Measurements from ENCODE around the gene MED13.

The MED13 gene

DNA sequence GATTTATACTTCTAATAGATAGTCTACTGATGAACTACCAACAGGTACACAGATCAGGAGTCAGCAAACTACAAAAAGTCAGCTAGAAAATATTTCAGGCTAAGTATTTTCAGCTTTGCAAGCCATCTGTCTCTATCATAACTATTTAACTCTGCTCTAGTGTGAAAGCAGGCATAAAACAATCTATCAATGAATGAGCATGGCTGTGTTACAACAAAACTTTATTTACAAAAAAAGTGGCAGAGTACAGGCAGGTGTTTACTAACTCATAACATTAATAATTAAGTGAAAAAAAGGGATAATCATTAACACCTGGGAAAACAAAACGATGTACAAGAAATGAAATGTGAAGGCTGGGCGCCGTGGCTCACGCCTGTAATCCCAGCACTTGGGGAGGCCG lies 15.8 kb downstream of the MED13 start:
- peaks cover 77% of the 10 kb centered on the region for H3K36me3 Mint-ChIP-seq (ENCODE audit: low read depth)
- no peaks in the 10 kb centered on the region for H3K27me3 Mint-ChIP-seq
- no peak overlapping the region for H3K4me3 Mint-ChIP-seq

DNA sequence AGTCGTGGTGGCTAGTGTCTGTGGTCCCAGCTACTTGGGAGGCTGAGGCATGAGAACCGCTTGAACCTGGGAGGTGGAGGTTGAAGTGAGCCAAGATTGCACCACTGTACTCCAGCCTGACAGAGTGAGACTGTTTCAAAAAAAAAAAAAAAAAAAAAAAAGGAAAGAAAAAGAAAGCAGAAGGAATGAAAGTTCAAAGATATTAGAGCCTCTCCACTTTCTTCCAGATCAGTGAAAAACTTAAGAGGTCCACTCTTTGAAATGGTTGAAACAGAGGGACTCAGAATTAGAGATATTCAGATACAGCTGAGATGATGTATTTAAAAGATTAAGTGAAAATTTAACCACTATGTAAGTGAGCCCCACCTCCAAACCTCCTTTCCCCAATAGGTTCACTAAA lies 16.8 kb downstream of the MED13 start:
- peaks cover 56% of the 10 kb centered on the region for H3K4me1 Mint-ChIP-seq (ENCODE audit: low read depth)
- H3K9me3 Mint-ChIP-seq = no peaks in the 10 kb centered on the region
- peaks cover 80% of the 10 kb centered on the region for H3K36me3 Mint-ChIP-seq (ENCODE audit: low read depth)
- no peak overlapping the region for H3K27ac Mint-ChIP-seq
- no peaks in the 10 kb centered on the region for H3K27me3 Mint-ChIP-seq
- DNase-seq = no peak
- no peak overlapping the region for H3K4me3 Mint-ChIP-seq

More for the DNA sequence above, 15.8 kb downstream of the MED13 start:
- no peak for DNase-seq
- H3K27ac Mint-ChIP-seq = no peak overlapping the region
- peaks cover 56% of the 10 kb centered on the region for H3K4me1 Mint-ChIP-seq (ENCODE audit: low read depth)
- H3K9me3 Mint-ChIP-seq = no peaks in the 10 kb centered on the region

DNA sequence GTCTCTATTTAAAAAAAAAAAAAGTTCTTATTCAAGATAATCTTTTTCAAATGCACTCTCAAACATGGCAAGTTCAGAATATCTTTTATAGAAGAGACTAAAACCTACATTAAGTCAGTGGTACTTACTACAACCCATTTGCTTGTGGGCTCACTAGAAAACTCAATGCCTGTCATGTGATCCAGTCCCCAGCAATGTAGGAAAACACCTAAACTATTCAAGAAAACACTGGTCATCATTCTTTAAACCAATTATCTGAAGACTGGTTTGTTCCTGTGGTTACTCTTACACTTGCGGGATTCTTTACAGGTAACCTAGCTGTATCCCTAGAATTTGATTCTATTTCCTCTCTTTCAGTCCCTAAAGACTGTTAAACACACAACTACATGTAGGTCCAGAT lies 19.6 kb downstream of the MED13 start:
- no peak for DNase-seq
- Mint-ChIP-seq H3K4me1 (ENCODE audit: low read depth) (peaks cover 53% of the 10 kb centered on the region), H3K27me3 (no peaks in the 10 kb centered on the region), H3K36me3 (ENCODE audit: low read depth) (peaks cover 81% of the 10 kb centered on the region), H3K9me3 (no peaks in the 10 kb centered on the region), H3K27ac (no peak overlapping the region), H3K4me3 (no peak overlapping the region)

DNA sequence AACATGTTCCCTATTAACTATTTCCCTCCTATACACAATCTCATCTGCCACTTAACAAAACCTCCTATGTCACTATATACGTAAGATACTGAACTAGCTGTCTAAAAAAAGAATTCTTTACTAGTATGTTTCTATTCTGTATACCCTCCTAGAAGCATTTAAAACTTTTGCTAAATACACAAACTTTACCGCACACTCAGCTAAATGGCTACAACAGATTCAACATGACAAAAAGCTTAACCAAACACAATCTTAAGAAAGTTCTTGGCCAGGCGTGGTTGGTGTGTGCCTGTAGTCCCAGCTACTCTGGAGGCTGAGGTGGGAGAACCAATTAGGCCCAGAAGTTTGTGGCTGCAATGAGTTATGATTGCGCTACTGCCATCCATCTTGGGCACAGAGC lies 20.0 kb downstream of the MED13 start:
- DNase-seq = no peak
- no peaks in the 10 kb centered on the region for H3K27me3 Mint-ChIP-seq
- H3K36me3 Mint-ChIP-seq (ENCODE audit: low read depth) = peaks cover 81% of the 10 kb centered on the region
- H3K9me3 Mint-ChIP-seq = no peaks in the 10 kb centered on the region
- no peak overlapping the region for H3K27ac Mint-ChIP-seq
- no peak overlapping the region for H3K4me3 Mint-ChIP-seq
- peaks cover 55% of the 10 kb centered on the region for H3K4me1 Mint-ChIP-seq (ENCODE audit: low read depth)

DNA sequence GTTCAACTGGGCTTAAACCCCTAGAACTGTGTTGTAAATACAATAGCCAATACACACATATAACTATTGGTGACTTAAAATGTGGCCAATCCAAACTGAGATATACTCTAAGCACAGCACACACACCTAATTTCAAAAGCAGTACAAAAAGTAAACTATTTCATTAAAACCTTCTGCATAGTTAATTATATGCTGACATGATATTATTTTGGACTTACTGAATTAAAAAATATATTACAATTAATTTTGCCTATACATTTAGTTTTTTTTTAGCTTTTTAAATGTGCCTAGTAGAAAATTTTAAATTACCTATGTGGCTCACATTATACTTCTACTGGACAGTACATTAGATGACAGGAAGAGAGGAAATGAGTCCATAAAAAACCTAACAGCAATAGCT lies 21.5 kb downstream of the MED13 start:
- no peak overlapping the region for H3K27ac Mint-ChIP-seq

DNA sequence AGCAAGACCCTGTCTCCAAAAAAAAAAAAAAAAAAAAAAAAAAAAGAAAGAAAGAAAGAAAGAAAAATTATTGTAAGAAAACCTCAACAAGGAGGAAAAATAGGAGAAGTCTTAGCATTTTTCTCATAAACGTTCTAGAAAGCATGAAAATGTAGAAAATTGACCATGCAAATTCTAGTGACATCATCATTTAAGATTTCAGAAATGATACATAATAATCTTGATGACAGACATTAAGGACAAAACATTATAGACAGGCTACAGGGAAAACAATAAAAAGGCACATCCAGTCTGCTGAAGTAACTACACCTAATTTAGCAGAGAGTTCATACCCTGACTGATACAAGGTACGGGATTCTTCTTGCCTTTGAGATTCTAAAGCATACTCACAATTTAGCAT lies 21.9 kb downstream of the MED13 start:
- H3K36me3 Mint-ChIP-seq (ENCODE audit: low read depth) = peaks cover 78% of the 10 kb centered on the region
- H3K27ac Mint-ChIP-seq = peak overlapping the region; percentile 22
- no peak for DNase-seq
- H3K27me3 Mint-ChIP-seq = no peaks in the 10 kb centered on the region
- peaks cover 52% of the 10 kb centered on the region for H3K4me1 Mint-ChIP-seq (ENCODE audit: low read depth)
- no peak overlapping the region for H3K4me3 Mint-ChIP-seq
- no peaks in the 10 kb centered on the region for H3K9me3 Mint-ChIP-seq

More for the DNA sequence above, 21.5 kb downstream of the MED13 start:
- no peaks in the 10 kb centered on the region for H3K9me3 Mint-ChIP-seq
- peaks cover 53% of the 10 kb centered on the region for H3K4me1 Mint-ChIP-seq (ENCODE audit: low read depth)
- DNase-seq = no peak
- no peak overlapping the region for H3K4me3 Mint-ChIP-seq
- no peaks in the 10 kb centered on the region for H3K27me3 Mint-ChIP-seq
- H3K36me3 Mint-ChIP-seq (ENCODE audit: low read depth) = peaks cover 82% of the 10 kb centered on the region

DNA sequence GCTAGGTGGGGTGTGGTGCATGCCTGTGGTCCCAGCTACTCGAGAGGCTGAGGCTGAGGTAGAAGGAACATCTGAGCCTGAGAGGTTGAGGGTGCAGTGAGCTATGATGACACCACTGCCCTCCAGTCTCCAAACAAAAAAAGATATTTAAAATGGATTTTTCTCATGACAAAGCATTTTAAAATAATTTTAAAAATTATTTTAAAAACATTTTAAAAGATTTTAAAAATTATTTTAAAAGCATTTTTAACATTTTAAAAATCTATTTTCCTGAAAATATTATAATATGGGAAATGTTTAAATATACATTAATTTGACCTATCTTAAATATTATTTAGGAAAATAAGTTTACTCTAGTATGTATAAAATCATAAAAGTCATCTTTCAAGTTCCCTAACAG lies 26.8 kb downstream of the MED13 start:
- Mint-ChIP-seq H3K9me3 (no peaks in the 10 kb centered on the region), H3K4me3 (no peak overlapping the region), H3K36me3 (ENCODE audit: low read depth) (peaks cover 74% of the 10 kb centered on the region), H3K27me3 (no peaks in the 10 kb centered on the region), H3K27ac (no peak overlapping the region), H3K4me1 (ENCODE audit: low read depth) (peaks cover 44% of the 10 kb centered on the region)
- no peak for DNase-seq

DNA sequence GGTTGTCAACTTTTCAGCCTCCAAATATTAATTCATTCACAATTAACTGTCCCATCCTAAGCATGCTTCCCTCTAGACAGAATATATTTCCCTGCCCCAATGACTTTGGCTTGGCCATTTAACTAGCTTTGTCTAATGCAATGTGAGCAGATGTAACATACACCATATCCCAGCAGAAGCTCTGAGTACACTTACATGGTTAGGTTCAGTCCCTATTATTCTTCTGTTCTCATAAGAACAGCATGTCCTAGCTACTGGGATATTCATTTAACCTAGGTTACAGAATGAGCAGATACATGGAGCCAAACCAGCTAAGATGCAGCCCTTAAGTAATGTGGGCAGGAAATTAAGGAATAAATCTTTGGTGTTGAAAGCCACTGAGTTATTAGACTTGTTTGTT lies 31.8 kb downstream of the MED13 start:
- peaks cover 20% of the 10 kb centered on the region for H3K4me1 Mint-ChIP-seq (ENCODE audit: low read depth)
- no peaks in the 10 kb centered on the region for H3K9me3 Mint-ChIP-seq
- H3K4me3 Mint-ChIP-seq = no peak overlapping the region
- H3K36me3 Mint-ChIP-seq (ENCODE audit: low read depth) = peaks cover 76% of the 10 kb centered on the region
- H3K27ac Mint-ChIP-seq = no peak overlapping the region
- no peak for DNase-seq
- no peaks in the 10 kb centered on the region for H3K27me3 Mint-ChIP-seq

DNA sequence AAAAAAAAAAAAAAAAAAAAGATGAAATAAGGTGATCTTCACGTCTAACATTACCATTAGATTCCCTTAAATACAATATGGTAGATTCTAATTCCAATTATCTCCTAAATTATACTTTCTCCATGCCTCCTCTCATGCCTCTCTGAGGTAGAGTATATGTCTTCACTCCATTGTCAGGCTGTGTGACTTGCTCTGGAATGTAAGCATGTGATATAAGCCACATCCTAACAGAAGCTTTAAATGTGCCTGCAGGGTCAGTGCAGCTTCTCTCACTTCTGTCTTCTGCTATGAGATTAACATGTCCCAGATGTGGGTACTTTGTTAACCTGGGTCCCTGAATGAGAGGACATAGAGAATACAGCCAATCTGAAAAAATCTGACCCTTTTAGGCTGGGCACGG lies 32.6 kb downstream of the MED13 start:
- peaks cover 27% of the 10 kb centered on the region for H3K4me1 Mint-ChIP-seq (ENCODE audit: low read depth)

DNA sequence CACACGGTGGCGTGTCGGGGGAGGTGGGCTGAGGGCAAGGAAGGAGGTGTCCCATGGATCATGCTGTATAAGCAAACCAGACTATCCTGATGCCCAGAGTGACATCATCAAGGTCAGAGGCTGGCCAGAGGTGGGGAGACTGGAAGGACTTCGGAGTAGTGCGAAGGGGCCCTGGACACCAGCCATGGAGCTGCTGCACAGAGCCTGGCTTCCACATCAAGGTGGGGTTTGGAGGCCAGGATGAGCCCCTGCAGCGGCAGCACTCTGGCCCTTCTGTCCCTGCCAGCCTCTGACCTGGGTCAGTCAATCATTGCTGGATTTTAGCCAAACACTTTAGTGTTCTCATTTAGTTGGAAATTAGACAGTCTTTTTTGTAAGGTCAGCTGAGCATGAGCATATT lies 34.8 kb downstream of the MED13 start:
- no peak overlapping the region for H3K27ac Mint-ChIP-seq
- peaks cover 28% of the 10 kb centered on the region for H3K4me1 Mint-ChIP-seq (ENCODE audit: low read depth)
- no peak for DNase-seq
- H3K27me3 Mint-ChIP-seq = no peaks in the 10 kb centered on the region
- no peak overlapping the region for H3K4me3 Mint-ChIP-seq
- H3K36me3 Mint-ChIP-seq (ENCODE audit: low read depth) = peaks cover 95% of the 10 kb centered on the region
- H3K9me3 Mint-ChIP-seq = no peaks in the 10 kb centered on the region

More for the DNA sequence above, 32.6 kb downstream of the MED13 start:
- no peak overlapping the region for H3K4me3 Mint-ChIP-seq
- no peaks in the 10 kb centered on the region for H3K9me3 Mint-ChIP-seq
- peaks cover 81% of the 10 kb centered on the region for H3K36me3 Mint-ChIP-seq (ENCODE audit: low read depth)
- H3K27me3 Mint-ChIP-seq = no peaks in the 10 kb centered on the region
- H3K27ac Mint-ChIP-seq = no peak overlapping the region
- no peak for DNase-seq

DNA sequence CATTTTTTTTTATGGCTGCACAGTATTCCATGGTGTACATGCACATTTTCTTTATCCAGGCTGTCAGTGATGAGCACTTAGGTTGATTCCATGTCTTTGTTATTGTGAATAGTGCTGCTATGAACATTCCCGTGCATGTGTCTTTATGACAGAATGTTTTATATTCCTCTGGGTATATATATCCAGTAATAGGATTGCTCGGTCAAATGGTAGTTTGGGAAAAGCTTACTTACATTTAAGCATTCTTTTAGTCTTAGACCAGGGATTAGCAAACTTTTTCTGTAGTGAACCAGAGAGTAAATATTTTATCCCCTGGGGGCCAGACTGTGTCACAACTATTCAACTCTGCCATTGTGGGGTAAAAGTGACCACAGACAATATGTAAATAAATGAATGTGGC lies 40.2 kb downstream of the MED13 start:
- H3K27ac Mint-ChIP-seq = no peak overlapping the region
- no peak overlapping the region for H3K4me3 Mint-ChIP-seq
- no peaks in the 10 kb centered on the region for H3K9me3 Mint-ChIP-seq
- H3K4me1 Mint-ChIP-seq (ENCODE audit: low read depth) = peaks cover 17% of the 10 kb centered on the region
- H3K27me3 Mint-ChIP-seq = no peaks in the 10 kb centered on the region
- peaks cover 87% of the 10 kb centered on the region for H3K36me3 Mint-ChIP-seq (ENCODE audit: low read depth)
- DNase-seq = no peak

DNA sequence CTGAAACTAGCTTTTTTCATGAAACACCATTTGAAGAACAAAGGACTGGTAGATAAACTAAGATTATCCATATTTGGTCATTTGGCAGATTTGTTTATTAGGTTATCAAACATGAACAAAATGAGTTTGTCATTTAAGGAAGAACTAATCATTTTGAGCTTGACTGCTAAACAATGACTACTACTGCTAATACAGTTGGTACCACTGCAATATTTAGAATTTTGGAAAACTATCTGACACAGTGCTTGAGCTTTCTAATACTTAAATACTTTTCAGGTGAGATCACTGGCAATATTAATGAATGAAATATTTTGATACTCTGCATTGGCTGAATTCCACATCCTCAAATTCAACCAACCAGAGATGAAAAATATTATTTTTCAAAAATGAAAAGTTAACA lies 47.2 kb downstream of the MED13 start:
- no peak for DNase-seq
- Mint-ChIP-seq H3K4me1 (ENCODE audit: low read depth) (peaks cover 3% of the 10 kb centered on the region), H3K27ac (no peak overlapping the region), H3K36me3 (ENCODE audit: low read depth) (peaks cover 72% of the 10 kb centered on the region), H3K4me3 (no peak overlapping the region), H3K27me3 (no peaks in the 10 kb centered on the region), H3K9me3 (no peaks in the 10 kb centered on the region)

DNA sequence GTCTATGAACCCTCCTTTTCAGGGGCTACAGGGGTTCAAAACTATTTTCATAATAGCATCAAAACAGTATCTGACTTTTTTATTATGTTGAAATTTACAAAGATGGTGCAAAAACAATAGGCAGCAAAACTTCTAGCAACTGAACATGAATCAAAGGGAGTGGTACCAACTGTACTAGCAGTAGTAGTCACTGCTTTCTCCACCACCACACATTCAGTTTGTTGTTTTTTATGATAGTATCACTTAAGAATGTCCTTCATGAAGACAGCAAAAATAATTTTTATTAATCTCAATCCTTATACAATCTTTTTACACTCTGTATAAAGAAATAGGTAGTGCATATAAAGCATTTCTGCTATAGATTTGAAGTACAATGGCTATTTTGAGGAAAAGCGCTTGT lies 47.6 kb downstream of the MED13 start:
- no peak for DNase-seq
- H3K27me3 Mint-ChIP-seq = no peaks in the 10 kb centered on the region
- no peak overlapping the region for H3K27ac Mint-ChIP-seq
- no peak overlapping the region for H3K4me3 Mint-ChIP-seq
- no peaks in the 10 kb centered on the region for H3K9me3 Mint-ChIP-seq
- H3K4me1 Mint-ChIP-seq (ENCODE audit: low read depth) = peaks cover 3% of the 10 kb centered on the region
- H3K36me3 Mint-ChIP-seq (ENCODE audit: low read depth) = peaks cover 72% of the 10 kb centered on the region

DNA sequence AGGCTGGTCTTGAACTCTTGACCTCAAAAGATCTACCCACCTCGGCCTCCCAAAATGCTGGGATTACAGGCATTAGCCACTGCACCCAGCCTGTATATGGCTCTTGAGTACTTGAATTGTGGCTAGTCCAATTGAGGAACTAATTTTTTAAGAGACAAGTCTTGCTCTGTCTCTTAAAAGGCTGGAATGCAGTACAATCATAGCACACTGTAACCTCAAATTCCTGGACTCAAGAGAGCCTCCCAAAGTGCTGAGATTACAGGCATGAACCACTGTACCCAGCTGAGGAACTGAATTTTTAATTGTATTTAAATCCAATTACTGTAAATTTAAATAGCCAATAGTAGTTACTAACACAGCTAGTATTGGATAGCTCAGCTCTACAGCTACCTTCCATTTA lies 50.6 kb downstream of the MED13 start:
- H3K36me3 Mint-ChIP-seq (ENCODE audit: low read depth) = peaks cover 79% of the 10 kb centered on the region
- DNase-seq = no peak
- H3K4me3 Mint-ChIP-seq = no peak overlapping the region
- H3K27ac Mint-ChIP-seq = no peak overlapping the region
- no peaks in the 10 kb centered on the region for H3K9me3 Mint-ChIP-seq
- no peaks in the 10 kb centered on the region for H3K27me3 Mint-ChIP-seq
- H3K4me1 Mint-ChIP-seq (ENCODE audit: low read depth) = peaks cover 11% of the 10 kb centered on the region

DNA sequence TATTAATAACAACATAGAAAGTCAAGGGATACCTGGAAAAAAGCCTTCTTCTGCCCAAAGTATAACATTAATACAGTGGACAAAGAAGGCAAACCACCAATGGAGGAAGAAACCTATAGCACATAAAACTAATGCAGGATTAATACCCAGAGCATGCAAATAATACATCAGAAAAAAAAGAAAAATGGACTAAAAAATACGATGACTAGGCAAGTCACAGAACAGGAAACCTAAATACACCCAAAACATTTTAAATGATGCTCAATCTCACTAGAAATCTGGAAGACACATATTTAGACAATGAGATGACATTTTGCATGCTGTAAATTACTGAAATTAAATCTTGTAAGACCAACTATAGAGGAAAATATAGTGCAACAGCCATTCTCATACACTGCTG lies 55.9 kb downstream of the MED13 start:
- Mint-ChIP-seq H3K27ac (no peak overlapping the region), H3K36me3 (ENCODE audit: low read depth) (peaks cover 89% of the 10 kb centered on the region)
- DNase-seq = no peak

DNA sequence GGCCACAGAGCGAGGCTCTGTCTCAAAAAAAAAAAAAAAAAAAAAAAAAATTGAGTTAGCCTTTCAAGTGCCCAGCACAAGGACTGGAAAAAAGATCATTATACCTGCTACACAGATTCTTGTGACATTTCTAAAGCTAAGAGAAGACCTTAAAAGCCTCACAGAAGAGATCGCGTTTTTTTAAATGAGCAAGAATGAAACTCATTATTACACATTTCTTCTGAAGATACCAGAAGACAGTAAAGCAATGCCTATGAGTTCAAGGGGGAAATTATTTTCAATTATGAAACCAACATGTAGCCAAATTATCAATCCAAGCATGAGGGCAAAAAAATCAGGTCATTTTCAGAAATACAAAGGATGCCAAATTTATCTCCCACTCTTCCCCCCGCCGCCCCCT lies 56.8 kb downstream of the MED13 start:
- Mint-ChIP-seq H3K4me1 (ENCODE audit: low read depth) (peaks cover 40% of the 10 kb centered on the region), H3K9me3 (no peaks in the 10 kb centered on the region), H3K27me3 (no peaks in the 10 kb centered on the region), H3K4me3 (no peak overlapping the region), H3K36me3 (ENCODE audit: low read depth) (peaks cover 88% of the 10 kb centered on the region), H3K27ac (peak overlapping the region; percentile 79)
- DNase-seq = no peak

More for the DNA sequence above, 55.9 kb downstream of the MED13 start:
- Mint-ChIP-seq H3K4me3 (no peak overlapping the region), H3K9me3 (no peaks in the 10 kb centered on the region), H3K4me1 (ENCODE audit: low read depth) (peaks cover 36% of the 10 kb centered on the region), H3K27me3 (no peaks in the 10 kb centered on the region)

All from activated T-cell treated with anti-CD3 and anti-CD28 coated beads, Interleukin-2, amount 50 U/mL, for 24 hours (primary cell).